GM19351 (cell line): ENCODE data around the gene COL4A5.
"Not testable (repeated sequence)": the region's sequence is repeated elsewhere in the genome, so short reads cannot be mapped to it uniquely, and the experiment has no call there.

ENCODE experiments used
- ATAC-seq: cut with Tn5 transposase; IDR thresholded peaks from one replicate; pipeline ENCODE4 v1.9.1; 2021; ENCODE audit warnings: mild to moderate bottlenecking, moderate library complexity; ENCODE audit not compliant: unreplicated experiment

The COL4A5 gene

DNA sequence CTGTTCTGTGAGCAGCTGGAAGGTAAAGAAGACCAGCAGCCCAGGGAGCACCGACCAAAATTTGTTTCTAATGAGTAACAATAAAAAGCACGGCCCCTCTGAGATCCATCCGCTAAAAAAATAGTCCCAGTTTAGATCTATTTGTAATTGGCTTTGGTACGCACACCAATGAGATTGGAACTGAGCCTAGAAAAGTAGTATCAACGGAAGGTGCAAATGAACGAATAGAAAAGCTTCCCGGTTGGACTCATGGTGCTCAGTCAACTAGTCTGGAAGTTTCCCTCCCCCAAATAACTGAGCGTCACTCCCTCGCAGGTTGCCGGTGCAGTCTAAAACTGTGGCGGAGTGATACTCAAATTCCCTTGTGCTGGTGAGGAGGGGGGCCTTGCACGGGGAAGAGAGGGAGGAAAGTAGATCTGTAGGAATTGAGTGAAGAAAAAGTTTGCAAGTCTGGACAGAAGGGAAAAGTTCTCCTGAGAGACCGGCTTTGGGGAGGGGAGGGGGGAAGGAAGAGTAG lies at the start of gene COL4A5:
Gene COL4A5 (plus strand): TSS at position 413 of the 517 bp plus-strand sequence. CDS start 288 bp downstream, outside the sequence.
- no peak for ATAC-seq

DNA sequence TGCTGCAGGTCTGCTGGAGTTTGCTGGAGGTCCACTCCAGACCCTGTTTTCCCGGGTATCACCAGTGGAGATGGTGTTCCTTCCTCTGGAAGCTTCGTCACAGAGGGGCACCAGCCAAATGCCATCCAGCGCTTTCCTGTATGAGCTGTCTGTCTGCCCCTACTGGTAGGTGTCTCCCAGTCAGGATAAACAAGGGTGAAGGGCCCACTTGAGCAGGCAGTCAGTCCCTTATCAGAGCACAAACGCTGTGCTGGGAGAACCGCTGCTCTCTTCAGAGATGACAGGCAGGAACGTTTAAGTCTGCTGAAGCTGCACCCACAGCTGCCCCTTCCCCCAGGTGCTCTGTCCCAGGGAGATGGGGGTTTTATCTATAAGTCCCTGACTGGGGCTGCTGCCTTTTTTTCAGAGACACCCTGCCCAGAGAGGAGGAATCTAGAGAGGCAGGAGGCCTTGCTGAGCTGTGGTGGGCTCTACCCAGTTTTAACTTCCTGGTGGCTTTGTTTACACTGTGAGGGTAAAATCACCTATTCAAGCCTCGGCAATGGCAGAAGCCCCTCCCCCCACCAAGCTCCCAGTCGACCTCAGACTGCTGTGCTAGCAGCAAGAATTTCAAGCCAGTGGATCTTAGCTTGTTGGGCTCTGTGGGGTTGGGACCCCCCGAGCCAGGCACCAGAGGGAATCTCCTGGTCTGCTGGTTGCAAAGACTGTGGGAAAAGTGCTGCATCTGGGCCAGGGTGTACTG lies 48.5 kb upstream of the COL4A5 start:
- not testable (repeated sequence) for ATAC-seq

GRCh38 chrX:108396188-108396891 lies 43.3 kb upstream of the COL4A5 start:
- ATAC-seq: no peak

- no peak for ATAC-seq
Observed at GRCh38 chrX:108396986-108397385, 42.7 kb upstream of the COL4A5 start.

- no peak for ATAC-seq
Observed at GRCh38 chrX:108397627-108398391, 41.8 kb upstream of the COL4A5 start.

- ATAC-seq: no peak
Observed at GRCh38 chrX:108399418-108400165, 40.0 kb upstream of the COL4A5 start.

GRCh38 chrX:108412783-108413182 lies 26.9 kb upstream of the COL4A5 start:
- ATAC-seq: no peak

DNA sequence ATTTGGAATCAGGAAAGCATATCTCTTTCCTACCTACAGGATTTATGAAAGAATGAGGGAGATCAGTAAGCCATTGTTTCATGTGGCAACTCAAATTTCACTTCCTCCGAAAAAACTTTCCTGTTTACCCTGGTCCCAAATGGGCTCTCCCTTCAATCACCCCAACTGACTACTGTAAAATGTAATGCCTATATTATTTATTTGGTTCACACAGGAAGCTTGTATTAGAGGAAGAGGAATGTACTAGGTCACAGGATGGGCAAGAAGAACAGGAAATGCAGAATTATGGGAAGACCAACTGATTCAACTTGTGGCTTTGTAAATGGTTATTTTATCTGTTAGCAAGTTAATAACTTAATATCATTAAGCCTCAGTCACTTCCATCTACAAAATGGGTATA lies 24.5 kb upstream of the COL4A5 start:
- no peak for ATAC-seq

DNA sequence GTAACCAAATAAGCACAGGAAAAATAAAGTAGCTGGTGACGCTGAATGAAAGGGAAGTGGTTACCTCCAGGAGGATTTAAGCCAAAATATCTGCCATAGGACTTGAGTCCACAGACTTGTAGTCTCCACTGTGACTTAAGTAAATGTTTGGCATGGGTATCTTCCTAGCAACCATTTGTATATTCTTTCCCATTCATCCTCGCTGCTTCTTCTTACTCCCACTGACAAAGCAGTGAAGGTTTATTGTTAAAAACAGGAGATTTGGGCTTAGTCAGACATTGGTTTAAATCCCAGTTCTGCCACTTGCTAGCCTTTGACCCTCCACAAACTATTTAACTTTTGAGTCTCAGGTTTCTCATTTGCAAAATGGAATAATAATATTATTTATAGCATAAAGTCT lies 23.7 kb upstream of the COL4A5 start:
- ATAC-seq: no peak

DNA sequence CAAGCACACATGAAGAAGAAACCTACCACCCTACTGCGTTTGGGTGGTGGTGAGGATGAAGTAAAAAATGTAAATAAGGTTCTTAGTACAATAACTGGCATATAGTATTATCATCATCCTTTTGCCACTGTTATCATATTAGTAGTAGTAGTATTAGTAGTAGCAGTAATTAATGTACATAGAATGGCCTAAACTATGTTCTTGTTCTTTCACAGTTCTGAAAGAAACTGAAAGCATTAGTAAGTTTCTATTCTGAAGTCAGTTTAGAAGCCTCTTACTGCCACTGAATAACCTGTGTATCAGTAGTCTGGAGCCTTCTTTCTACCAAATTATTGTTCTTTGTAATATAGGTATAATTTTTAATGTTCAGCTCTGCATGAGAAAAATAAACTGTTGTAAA lies 22.4 kb upstream of the COL4A5 start:
- peak; percentile 75 for ATAC-seq

DNA sequence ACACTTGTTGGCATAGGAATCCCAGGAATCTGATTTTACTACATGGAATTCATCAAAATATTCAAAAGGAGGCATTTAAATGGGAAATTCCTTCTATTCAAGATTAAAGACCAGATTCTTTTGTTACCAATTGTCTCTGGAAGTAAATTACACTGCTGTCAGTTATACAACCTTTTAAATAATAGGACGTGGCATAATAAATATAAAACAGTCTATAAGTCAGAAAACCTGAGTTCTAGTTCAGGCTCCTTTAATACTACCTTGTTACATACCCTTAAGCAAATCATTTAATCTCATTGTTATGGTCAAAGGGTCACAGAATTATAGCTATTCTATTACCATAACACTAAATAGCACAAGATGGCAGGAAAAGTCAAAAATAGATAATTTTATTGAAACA lies 20.2 kb upstream of the COL4A5 start:
- ATAC-seq: no peak

DNA sequence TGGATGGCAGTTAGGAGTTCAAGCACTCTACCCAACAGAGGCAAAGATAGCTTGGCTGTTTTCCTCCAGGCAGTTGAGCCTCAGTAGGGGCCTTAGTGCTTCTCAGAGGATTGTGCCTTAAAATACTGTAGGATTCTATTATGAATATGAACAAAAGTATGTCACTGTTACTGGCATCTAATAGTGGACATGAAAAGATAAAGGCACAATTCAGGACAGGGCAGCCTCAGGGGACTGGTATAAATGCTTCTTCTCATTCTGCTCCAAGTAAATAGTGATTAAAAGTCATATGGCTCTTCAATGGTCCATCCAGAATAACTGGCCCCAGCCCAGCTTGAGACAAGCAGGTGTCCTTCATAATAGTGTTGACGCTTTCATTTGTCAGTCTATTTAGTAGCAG lies 19.2 kb upstream of the COL4A5 start:
- ATAC-seq: no peak

DNA sequence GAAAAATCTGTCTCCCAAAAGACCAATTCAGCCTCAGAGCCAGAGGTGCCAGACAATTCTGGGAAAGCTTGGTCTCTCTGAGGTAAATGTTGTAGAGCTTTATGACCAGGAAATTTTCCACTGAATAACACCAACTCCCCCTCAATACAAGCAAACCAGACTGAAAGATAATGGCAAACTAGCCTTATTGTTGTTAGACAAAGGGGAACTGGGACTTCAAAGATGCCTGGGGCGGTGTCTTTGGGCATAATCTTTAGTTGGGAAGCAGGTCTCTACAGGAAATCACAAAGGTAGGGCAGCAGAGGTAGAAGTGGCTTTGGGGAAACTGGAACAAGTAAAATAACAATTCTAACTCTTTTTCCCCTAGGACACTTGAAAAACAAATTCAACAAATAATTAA lies 13.4 kb upstream of the COL4A5 start:
- no peak for ATAC-seq

DNA sequence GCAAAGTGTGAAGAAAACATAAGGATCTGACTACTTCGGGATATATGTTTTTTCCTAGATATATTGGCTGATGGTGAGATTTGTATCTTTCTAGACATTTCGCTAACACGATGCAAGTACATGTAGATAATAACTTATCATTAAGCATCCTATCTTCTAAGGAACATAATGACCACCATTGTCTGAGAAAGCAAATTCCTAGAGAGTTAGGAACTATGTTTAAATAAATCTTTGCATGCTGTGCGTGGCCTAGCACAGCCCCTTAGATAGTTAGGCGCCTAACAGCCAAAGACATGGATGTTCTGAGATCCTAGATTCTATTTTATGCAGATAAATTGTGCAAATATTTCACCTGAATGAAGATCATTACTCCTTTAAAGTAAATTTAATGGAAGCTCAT lies 4.4 kb upstream of the COL4A5 start:
- no peak for ATAC-seq

DNA sequence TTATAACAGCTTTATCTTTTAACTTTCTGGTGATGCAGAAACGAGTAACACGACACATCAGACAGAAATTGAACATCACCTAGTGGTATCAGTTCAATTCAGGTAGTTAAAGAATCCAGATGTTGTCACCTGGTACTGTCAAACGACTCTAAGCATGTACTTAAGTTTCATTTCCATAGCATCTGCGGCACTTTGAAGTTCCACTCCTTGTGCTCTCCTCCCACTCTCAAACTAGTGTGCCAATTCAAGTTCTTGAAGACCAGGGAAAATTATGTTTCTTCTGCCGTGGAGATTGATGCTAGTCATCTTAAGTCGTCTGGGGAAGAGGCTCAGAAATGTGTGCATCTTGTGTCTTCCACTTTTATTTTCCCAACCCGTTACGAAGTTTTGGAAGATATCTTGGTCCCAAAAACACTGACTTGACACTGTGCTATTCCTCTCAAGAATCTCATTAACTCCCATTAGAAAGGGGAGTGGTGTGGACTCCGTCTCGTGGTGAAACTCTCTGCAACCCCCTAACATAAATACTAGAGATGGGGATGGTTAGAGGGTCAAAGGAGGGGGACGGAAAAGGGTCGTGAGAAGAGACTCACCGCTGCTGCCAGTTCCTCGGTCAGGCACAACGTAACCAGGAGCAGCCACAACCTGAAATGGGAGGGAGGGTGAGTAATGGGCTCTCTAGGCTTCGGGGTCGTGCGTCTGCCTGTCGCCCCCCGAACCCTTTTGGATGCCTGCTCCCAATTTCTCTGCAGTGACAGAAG lies 2.1 kb upstream of the COL4A5 start:
- ATAC-seq: no peak

DNA sequence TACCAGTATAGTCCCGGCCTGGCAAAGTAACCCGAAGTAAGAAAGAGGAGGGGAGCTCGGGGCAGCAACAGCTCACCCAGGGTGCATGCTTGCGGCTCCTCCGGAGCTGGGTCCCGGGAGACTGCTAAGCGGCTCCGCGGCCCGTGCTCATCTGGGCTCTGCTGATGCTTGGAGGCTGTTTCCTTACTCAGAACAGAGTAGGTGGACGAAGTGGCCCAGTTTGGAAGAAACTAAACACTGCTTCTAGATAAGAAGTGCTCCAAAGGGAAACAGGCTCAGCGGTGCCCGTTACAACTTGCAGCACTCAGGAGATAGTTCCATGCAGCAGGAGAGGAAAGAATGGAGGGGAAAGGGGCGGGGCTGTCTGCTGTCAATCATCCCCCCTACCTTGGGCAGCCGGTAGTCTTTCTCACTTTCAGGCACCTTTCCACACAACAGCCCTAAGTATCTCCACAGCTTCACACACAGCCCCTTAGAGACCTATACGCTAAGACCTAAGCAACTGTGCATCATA lies 1.5 kb upstream of the COL4A5 start, which contains the start of gene COL4A6:
Gene COL4A6 (minus strand): TSS at position 313 of the 514 bp plus-strand sequence. CDS start 226 bp downstream, at position 87.
- no peak for ATAC-seq

GRCh38 chrX:108439961-108440696 lies 491 bp downstream of the COL4A5 start:
- ATAC-seq: no peak

DNA sequence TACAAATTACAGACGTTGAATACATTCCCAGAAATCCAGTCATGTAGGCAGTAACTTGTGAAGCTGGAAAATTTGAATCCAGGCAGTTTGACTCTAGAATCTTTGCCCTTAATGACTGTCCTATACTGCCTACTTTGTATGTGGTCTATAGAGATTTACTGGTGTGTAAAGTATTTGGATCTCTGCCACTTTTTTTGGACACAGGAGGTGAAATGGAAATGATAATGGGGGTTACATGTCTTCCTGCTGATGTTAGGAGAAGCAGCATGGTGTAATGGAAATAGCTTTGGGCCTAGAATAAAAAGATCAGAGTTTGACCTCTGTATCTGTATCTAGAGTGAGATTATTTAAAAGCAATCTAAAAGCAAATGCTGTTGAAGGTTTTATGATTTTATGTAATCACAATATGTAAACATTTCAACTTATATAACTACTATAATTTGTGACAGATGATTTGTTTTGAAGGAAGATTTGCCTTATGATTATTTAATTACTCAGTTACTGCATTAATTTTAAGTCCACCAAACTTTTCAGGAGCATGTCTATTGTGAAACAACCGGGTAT lies 3.3 kb downstream of the COL4A5 start:
- ATAC-seq: no peak

- no peak for ATAC-seq
Observed at GRCh38 chrX:108447303-108447702, 7.7 kb downstream of the COL4A5 start.
